ENCODE data around the gene SLC35F3.

SLC35F3 gene

GRCh38 chr1:234231061-234231892, 326.8 kb downstream of the SLC35F3 start:
- Histone ChIP-seq H3K4me3 (no peak overlapping the region), H3K27me3 (peaks cover 0 to 18% of the 10 kb centered on the region in 2 donors), H3K4me1 (no peaks in the 10 kb centered on the region), H3K36me3 (no peaks in the 10 kb centered on the region), H3K9me3 (no peaks in the 10 kb centered on the region), H3K27ac (no peak overlapping the region)
- no peak for DNase-seq
- no peak for TF ChIP-seq CTCF (IDR thresholded peaks at IDR 0.05)
- intact Hi-C loops (cut with DNase I; ENCODE audit: low total_unique reads) = no loop called here

GRCh38 chr1:234231893-234232276, 327.4 kb downstream of the SLC35F3 start:
- intact Hi-C loops (cut with DNase I; ENCODE audit: low total_unique reads) = no loop called here
- no peak for TF ChIP-seq CTCF (IDR thresholded peaks at IDR 0.05)
- DNase-seq = no peak
- Histone ChIP-seq H3K4me1 (no peaks in the 10 kb centered on the region), H3K27ac (no peak overlapping the region), H3K27me3 (peaks cover 0 to 18% of the 10 kb centered on the region in 2 donors), H3K4me3 (no peak overlapping the region), H3K36me3 (no peaks in the 10 kb centered on the region), H3K9me3 (no peaks in the 10 kb centered on the region)

GRCh38 chr1:234234199-234234598, 329.7 kb downstream of the SLC35F3 start:
- Histone ChIP-seq H3K27me3 (peaks cover 0 to 18% of the 10 kb centered on the region in 2 donors), H3K9me3 (no peaks in the 10 kb centered on the region), H3K4me3 (no peak overlapping the region), H3K36me3 (no peaks in the 10 kb centered on the region), H3K4me1 (no peaks in the 10 kb centered on the region), H3K27ac (no peak overlapping the region)
- intact Hi-C loops (cut with DNase I; ENCODE audit: low total_unique reads) = no loop called here
- no peak for DNase-seq
- TF ChIP-seq CTCF (IDR thresholded peaks at IDR 0.05) = no peak

- DNase-seq = no peak
- intact Hi-C loops (cut with DNase I; ENCODE audit: low total_unique reads) = no loop called here
- no peak for TF ChIP-seq CTCF (IDR thresholded peaks at IDR 0.05)
- Histone ChIP-seq H3K9me3 (no peaks in the 10 kb centered on the region), H3K27ac (no peak overlapping the region), H3K36me3 (no peaks in the 10 kb centered on the region), H3K4me3 (no peak overlapping the region), H3K4me1 (no peaks in the 10 kb centered on the region), H3K27me3 (peaks cover 0 to 16% of the 10 kb centered on the region in 2 donors)
Observed at GRCh38 chr1:234235434-234235881, 331.0 kb downstream of the SLC35F3 start.

GRCh38 chr1:234237393-234237792, 332.9 kb downstream of the SLC35F3 start:
- Histone ChIP-seq H3K4me3 (no peak overlapping the region), H3K36me3 (no peaks in the 10 kb centered on the region), H3K27ac (no peak overlapping the region), H3K4me1 (no peaks in the 10 kb centered on the region), H3K9me3 (no peaks in the 10 kb centered on the region), H3K27me3 (peaks cover 0 to 3% of the 10 kb centered on the region in 2 donors)
- intact Hi-C loops (cut with DNase I; ENCODE audit: low total_unique reads) = no loop called here
- no peak for DNase-seq
- no peak for TF ChIP-seq CTCF (IDR thresholded peaks at IDR 0.05)
